Measurements from ENCODE around the gene SLC25A17.
A peak's percentile ranks its signal among the peaks of the same experiment; 100 is the strongest.
"Not testable (repeated sequence)": the region's sequence is repeated elsewhere in the genome, so short reads cannot be mapped to it uniquely, and the experiment has no call there.

SLC25A17 gene, protein sequence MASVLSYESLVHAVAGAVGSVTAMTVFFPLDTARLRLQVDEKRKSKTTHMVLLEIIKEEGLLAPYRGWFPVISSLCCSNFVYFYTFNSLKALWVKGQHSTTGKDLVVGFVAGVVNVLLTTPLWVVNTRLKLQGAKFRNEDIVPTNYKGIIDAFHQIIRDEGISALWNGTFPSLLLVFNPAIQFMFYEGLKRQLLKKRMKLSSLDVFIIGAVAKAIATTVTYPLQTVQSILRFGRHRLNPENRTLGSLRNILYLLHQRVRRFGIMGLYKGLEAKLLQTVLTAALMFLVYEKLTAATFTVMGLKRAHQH

DNA sequence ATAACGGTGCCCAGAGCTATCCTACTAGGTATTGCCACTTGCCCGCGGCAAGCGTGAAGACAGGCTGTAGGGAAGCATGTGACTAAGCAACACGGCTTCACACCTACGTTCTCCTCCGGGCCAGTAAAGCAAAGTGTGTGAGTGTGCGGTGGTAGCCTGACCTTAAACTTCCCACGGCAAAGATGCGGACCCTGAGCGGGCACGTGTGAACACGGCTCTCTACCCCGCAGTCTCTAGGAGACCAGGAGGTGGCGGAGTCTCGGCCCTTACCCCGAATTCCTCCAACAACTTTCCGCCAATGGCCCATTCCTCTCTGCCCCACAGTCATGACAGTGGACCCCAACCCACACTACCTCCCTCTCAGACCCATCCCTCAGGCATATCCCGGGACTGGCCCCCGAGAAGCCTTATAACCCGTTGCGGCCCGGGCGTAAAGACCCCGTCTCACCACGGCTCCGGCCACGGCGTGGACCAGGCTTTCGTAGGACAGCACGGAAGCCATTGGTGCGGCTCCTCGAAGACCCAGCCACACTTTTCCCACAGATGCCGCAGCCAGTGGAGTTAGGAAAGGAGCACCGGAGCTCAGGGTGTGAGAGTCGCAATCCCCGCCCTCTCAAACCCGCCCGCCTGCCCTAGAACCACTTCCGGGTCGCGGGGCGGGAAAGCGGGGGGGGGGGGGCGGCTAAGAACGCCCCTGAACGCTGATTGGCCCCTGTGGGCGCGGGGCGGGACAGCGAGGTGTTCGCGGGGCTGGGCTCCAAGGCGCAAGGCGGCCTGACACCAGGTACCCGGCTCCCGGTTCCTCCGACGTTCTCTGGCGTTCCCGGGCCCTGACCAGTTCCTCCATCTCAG, at the start of gene SLC25A17:
Gene SLC25A17 (minus strand): TSS at position 600 of the 852 bp plus-strand sequence. CDS start 98 bp downstream, at position 502.
- DNase-seq (ENCODE audit: low spot score) = peak; percentile 85

DNA sequence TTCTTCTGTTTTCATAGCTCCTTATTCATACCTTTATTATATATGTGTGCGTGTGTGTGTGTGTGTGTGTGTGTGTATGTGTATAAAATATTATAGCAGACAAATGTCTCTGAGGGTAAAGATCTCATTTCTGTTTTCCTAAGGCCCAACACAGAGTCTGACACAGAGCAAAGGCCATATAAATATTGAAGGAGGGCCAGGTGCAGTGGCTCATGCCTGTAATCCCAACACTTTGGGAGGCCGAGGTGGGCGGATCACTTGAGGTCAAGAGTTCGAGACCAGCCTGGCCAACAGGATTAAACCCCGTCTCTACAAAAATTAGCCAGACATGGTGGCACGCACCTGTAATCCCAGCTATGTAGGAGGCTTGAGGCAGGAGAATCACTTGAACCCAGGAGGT, 49.2 kb upstream of the SLC25A17 start:
- DNase-seq (ENCODE audit: low spot score) = not testable (repeated sequence)

DNA sequence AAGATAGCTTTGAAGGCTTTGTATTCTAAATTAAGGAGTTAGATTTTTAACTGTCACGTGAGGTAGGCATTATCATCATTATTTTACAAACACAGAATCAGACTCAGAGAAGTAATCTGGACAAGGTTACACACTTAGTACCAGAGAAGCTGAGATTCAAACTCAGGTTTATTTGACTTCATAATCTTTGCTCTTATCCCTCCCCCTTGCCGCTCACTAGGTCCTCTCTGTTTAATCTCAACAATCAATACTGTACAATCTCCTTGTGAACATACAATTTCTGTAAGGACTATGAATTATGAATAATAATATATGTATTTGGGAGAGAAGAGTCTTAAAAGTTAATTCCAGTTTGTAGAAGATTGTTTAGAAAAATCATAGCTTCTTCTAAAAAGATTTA, 48.0 kb upstream of the SLC25A17 start:
- DNase-seq (ENCODE audit: low spot score) = no peak

DNA sequence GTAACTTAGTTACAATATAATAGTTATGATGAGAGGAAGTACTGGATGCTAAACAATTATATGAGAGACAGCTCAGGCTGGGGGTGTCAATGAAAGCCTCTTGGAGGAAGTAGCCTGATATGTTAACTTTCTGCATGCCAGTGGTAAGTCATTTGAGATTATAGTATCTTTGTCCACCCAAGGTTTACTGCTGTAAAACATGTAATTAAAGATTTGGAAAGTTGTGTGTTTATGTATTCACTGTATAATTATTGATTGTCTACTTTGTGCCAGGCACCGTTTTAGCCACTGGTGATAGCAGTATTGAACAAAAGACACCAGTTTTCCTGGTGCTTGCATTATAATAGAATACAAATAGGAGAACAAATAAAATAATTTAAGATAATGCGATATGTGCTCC, 43.4 kb upstream of the SLC25A17 start:
- DNase-seq (ENCODE audit: low spot score) = no peak

DNA sequence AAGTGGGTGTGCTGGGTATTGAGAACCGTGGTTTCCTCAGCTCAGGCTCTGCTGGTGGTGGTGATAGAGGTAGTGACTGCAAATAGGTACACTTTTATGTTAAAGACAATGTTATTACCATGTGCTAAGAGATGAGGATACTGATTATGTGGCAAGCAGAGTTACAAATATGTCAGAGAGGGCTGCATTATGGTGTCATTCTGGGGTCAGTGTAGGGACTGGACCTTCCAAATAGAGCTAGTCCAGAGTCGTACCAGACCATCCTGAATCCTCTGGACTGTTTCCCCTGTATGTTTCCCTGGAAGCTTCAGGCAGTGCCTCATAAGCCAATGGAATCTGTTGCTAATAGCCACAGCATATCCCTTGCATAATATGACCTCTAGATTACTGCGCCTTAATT, 42.9 kb upstream of the SLC25A17 start, which contains the start of gene DNAJB7:
Gene DNAJB7 (minus strand): TSS at position 101 of the 400 bp plus-strand sequence. CDS start 119 bp downstream, outside the sequence.
- DNase-seq (ENCODE audit: low spot score) = no peak

DNA sequence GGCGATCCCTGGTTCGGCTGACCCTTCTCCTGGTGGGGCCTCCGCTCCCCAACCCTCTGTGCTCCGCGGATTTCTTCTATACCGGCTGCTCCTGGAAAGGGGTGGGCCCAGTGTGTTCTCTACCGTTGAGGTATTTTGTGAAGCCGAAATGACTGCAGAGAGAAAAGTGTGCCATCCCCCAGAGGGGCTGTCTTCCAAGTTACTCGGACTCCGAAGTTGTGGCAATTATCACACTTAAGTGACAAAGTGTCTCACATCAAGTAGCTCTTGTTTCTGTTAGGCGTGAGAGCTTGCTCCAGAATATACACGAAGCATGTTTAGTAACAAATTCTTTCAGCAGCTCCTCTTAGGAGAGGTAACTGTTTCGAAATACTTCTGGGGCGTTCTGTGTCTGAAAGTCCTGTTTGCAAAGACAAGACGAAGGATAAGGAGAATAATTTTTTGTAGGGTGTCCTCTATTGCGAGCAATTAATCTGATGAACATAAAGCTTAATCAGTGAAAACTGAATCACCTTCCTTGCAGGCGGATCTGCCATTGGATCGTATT, 38.2 kb upstream of the SLC25A17 start:
- DNase-seq (ENCODE audit: low spot score) = no peak

DNA sequence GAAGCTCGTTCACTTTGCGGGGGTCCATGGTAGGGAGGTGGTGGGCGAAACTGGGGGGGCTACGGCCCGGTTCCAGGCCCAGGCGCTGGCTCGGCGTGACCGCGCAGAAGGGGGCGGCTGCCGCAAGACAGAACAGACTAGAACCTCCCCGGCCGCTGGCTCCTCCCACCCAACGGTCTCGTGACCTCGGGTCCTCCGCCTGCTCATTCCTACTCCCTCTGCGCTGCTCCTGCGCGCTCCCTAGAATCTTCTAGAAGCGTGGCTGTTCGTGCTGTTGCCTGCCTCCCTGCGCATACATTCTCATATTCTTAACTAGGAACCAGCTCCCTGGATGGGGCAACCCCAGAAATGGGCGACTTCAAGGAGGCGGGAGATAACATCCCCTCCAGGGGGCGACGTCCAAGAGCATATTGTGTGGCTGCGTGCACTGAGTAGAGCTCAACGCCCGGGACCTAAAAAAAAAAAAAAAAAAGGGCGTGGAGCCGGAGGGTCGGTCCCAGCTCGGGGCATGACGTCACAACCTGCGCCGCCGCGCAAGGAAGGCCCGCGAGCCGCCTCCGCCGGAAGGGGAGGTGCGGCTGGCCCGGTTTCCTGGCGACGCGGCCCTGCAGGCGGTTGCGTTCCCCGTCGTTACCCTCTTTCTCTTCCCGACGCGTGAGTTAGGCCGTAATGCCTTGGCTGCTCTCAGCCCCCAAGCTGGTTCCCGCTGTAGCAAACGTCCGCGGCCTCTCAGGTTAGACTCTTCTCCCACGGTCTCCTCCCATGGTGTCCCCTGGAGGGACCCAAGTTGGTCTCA, 37.6 kb upstream of the SLC25A17 start, which contains the start of the genes ST13 and XPNPEP3:
Gene ST13 (minus strand): TSS at position 127 of the 796 bp plus-strand sequence. CDS start 99 bp downstream, at position 28.
Gene XPNPEP3 (plus strand): TSS at position 636 of the 796 bp plus-strand sequence. CDS start 34 bp downstream, at position 670.
- DNase-seq (ENCODE audit: low spot score) = peak; percentile 97

DNA sequence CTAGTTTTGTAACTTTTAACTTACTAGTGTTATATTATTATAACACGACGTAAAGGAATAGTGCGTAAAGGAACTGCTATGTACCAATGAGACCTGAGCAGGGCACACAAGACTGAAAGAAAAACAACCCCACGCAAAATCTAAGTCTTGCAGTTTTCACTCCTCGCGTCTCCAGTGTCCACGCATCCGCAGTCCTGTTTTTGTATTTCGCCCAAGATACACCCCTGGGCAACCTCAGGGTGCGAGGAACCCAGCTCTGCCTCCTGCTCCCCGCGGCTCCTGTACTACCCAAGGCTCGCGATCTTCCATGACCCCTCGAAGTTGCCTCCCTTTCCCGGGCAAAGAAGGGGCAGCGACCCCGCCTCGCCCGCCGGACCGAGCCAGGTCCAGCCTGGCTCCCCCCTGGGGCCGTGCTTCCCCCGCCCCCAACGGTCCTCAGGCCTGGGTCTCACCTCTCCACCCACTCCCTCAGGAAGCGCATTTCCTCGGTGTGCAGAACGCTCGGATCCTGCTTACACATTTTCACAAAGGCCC, 36.9 kb upstream of the SLC25A17 start:
- DNase-seq (ENCODE audit: low spot score) = peak; percentile 65

DNA sequence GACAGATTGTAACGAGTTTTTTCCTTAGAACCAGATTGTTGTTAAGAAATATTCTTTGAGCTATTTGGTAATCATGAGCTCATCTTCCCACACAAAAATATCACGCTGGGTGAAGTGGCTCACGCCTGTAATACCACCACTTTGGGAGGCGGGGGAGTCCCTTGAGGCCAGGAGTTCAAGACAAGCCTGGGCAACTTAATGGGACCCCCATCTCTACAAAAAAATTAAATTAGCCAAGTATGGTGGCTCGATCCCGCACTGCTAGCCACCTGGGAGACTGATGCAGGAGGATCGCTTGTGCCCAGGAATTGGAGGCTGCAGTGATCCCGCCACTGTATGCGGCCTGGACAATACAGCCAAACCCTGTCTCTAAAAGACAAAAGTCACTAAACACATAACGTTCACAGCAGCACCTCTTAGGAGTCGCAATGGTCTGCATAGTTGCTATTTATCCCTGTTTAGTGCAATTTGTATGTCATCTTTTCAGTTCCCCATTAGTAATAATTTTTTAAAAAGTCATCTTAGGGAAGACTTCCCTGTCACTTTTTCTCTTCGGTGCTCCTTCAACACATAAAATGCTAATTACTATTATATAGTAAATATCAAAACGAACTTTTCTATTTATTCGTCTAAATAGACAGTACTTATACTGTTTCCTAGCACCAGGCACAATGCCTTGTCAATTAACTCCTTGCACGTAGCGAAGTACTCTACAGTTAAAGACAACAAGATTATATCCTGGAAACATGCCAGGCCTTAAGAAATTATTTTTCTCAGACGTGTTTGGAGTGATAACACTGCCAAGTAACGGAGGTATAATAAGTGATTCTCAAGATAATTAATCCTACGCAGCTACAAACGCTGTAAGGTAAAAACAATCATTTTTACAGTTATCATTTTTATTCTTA, 36.2 kb upstream of the SLC25A17 start:
- peak; percentile 76 for DNase-seq (ENCODE audit: low spot score)

DNA sequence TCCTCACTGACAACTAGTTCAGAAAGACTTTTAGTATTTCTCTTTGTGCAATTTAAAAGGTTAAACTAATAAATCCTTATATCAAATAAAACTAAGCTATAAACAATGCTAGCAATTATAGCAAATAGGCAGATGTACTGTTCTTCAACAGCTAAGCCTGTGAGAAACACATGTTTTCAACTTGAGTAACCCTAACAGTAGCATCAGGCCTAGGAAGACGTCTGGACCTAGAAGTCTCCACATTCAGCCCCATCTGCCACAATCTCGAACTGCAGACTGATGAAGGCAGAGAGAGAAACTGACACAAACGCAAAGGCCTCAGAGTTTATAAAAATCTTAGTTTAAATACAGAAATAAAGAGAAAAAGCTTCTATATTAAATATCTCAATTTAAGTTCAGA, 34.8 kb upstream of the SLC25A17 start:
- DNase-seq (ENCODE audit: low spot score) = peak; percentile 45

DNA sequence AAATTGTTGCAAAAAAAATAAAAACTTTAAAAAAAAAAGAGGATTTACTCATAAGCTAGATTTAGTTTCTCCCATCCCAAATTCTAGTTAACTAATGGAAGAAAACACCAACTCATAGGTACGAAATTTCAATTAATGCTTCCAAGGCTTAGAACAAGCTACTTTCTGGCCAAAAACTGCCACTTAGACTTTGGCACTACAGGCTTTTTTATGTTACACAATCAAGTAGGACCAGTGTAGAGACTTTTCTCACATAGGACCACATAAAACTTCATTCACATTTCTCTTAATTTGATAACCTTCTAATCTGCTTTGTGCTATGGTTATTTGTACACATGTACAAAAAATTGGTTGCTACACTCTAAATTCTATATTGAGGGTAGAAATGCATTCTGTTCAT, 34.2 kb upstream of the SLC25A17 start:
- no peak for DNase-seq (ENCODE audit: low spot score)

DNA sequence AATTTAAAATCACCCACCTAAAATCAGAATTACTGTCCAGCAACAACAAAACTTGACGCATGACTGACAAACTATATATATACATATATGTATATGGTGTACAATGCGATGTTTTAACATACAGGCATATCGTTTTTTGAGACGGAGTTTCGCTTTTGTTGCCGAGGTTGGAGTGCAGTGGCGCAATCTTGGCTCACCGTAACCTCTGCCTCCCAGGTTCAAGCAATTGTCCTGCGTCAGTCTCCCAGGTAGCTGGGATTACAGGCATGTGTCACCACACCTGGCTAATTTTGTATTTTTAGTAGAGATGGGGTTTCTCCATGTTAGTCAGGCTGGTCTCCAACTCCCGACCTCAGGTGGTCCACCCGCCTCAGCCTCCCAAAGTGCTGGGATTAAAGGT, 26.7 kb upstream of the SLC25A17 start:
- DNase-seq (ENCODE audit: low spot score) = not testable (repeated sequence)

DNA sequence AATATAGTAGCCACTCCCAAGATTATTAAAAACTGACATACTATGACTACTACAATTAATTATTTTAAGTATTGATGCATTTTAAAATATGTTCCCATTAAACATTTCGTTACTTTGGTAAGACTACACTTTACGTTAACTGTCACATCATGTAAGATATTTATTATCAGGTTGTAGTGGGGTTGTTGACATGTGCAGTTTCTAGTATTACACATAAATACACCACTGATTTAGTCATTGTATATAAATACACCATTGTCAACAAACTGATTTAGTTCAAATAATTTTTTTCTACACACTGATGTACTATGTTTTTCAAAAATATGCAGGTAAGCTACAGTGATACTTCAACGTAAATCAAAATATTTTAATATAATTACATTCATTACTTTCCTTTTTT, 25.8 kb upstream of the SLC25A17 start:
- DNase-seq (ENCODE audit: low spot score) = no peak

DNA sequence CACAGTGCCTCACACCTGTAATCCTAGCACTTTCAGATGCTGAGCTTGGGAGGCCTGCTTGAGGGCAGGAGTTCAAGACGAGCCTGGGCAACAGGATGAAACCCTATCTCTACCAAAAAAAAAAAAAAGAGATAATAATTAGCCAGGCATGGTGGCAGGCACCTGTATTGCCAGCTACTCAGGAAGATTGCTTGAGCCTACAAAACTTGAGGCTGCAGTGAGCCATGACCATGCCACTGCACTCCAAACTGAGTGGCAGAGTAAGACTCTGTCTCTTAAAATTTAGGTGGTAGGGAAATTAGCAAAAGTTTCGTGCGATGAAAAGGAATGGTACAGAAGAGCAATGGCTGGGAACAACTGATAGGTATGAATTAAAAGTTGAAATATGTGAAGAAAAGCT, 19.3 kb upstream of the SLC25A17 start:
- DNase-seq (ENCODE audit: low spot score) = no peak

DNA sequence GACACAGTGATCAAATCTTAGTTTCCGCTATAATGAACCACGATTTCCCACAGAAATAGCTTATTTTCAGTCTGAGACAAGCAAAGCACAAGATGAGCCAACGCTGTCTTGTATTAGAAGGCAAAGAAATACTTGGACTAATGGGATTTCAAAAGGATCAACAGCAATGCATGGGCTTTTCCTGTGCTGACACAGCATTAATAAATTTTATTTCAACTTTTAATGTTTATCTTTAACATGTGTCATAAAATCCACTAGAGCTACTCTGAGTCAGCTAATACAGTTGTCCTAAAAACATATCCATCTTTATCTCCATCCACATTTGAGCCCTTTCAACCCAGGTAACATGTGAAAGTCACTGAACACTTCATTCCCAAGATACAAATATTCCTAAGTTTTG, 15.5 kb upstream of the SLC25A17 start:
- DNase-seq (ENCODE audit: low spot score) = no peak

DNA sequence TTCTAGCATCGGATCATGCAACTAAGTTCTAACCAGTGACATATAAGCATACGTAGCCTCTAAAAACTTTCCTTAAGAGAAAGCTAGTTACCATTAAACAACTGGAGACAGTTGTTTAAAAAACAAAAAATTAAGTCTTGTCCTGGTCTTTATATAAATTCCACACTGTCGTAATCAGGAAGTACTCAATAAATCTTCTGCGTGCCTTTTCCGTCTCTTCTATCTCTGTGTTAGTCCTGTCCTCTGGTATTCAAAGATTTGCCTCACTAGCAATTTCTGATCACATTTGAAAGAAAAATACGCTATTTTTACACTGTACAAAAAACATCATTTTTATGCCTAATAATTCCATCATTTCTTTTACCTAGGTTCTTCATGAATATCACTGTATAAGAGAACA, 10.0 kb upstream of the SLC25A17 start:
- DNase-seq (ENCODE audit: low spot score) = no peak

DNA sequence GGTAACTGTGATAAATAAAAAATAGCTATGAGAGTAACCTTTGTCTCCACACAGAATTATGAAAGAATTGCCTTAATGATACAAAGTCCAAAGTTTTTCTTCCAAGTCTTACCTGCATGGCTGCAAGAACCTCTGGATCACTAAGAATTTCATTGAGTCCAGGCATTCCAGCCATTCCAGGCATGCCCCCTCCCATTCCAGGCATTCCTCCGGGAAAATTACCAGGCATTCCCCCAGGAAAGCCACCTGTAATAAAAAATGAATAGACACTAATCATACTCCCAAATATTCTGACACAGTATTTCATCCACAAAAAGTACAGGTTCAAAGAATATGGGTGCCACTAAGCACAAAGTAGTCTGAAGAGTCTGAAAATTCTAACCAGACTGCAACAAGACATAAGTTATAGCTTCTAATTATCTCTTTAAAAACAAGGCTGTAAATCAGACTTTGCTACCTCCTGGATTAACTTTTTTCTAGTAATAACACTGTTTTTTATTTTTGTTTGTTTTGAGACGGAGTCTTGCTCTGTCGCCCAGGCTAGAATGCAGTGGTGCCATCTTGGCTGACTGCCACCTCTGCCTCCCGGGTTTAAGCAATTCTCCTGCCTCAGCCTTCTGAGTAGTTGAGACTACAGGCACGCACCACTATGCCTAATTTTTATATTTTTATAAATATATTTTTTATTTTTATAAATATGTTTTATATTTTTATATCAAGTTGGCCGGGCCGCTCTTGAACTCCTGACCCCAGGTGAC, 8.0 kb upstream of the SLC25A17 start:
- DNase-seq (ENCODE audit: low spot score) = no peak

DNA sequence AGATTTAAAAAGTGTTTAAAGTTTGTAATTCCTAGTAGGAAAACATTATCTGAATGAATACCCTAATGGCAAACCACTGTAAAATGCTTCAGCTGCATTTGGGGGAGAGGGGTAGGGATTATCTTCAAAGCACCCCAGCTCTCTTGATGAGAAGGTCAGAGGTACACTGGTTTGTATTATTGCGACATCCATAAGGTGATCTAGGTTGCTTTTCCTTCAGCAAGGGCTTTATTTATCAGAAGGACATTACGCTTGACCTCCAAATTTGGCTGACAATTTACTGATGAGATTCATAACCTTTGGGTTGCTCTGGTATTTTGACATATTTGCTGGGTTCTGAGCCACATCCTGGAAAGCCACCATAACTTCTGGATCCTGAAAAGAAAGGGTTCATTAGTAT, 7.1 kb upstream of the SLC25A17 start:
- not testable (repeated sequence) for DNase-seq (ENCODE audit: low spot score)

DNA sequence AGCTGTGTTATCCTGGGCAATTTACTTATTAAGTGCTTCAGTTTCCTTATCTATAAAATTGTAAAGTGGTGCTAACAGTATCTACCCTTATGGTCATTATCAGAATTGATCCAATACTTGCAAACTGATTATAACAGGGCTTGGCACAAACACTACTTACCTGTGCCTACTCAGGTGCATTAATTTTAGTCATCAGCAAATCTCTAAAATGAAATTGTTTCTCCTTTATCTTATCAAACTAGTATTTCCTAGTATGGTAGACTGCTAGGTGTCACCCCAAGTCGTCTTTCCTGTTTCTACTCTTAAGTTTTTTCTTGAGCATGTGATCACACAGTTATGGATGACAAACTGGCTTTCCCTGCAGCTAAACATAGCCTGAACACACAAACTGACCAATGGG, 4.3 kb upstream of the SLC25A17 start:
- DNase-seq (ENCODE audit: low spot score) = no peak

Measured in RKO (cell line).